Tibial nerve (tissue), 4 donors: Measurements from ENCODE around the gene ACTA1.

ENCODE experiments used
- EP300 ChIP-seq, 2 donors: sonication (generic); formaldehyde crosslinking; IDR thresholded peaks; one replicate each; pipeline ENCODE4 v1.6.1; 2017; ENCODE audit warnings: antibody characterized with exemption in 2 of 2, mild to moderate bottlenecking in 1 of 2
- POLR2A ChIP-seq, 2 donors: fragments of 450-650 bp; IDR thresholded peaks; one replicate each; pipeline ENCODE4 v1.6.1; 2017; ENCODE audit warnings: antibody characterized with exemption in 2 of 2, mild to moderate bottlenecking in 2 of 2, moderate library complexity in 2 of 2
- TF ChIP-seq, protein P1 (sequence below), 5 experiments: fragments of 200-600 bp in 3 of 5; fragments of 450-650 bp in 2 of 5; sonication (generic) in 3 of 5; IDR thresholded peaks; one replicate each; pipeline ENCODE4 v1.5.1; 2016 to 2019; ENCODE audit warnings: antibody characterized with exemption in 5 of 5, mild to moderate bottlenecking in 3 of 5, moderate library complexity in 2 of 5

DNA sequence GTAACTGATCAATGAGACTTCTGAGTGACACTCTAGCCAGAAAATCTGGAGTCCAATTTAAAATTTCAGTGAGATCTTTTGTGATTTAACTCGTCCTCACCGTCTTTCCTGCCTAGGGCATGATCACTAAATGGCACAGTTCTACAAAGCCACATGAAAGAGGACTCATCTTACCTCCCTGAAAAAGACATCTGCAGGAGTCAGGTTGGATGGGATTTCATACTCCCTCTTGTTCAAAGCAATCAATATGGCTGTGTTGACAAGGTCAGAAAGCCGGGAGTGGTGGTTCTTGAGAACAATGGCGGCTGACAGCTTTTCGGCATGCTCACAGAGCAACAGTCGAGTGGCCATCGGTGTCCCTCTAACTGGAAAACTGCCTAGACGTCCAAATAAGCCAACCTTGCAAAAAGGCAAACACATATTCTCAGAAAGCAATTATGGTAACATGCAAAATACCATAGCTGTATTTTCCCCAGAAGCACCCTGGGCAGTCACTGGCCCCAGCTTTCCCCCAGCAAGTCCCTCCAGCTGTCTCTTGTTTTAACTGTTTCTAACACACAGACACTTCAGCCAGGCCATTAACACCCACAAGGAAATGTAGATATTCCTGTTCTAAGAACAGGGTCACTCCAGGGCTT is 36.6 kb upstream of the ACTA1 start:
- TF ChIP-seq, protein P1, sequence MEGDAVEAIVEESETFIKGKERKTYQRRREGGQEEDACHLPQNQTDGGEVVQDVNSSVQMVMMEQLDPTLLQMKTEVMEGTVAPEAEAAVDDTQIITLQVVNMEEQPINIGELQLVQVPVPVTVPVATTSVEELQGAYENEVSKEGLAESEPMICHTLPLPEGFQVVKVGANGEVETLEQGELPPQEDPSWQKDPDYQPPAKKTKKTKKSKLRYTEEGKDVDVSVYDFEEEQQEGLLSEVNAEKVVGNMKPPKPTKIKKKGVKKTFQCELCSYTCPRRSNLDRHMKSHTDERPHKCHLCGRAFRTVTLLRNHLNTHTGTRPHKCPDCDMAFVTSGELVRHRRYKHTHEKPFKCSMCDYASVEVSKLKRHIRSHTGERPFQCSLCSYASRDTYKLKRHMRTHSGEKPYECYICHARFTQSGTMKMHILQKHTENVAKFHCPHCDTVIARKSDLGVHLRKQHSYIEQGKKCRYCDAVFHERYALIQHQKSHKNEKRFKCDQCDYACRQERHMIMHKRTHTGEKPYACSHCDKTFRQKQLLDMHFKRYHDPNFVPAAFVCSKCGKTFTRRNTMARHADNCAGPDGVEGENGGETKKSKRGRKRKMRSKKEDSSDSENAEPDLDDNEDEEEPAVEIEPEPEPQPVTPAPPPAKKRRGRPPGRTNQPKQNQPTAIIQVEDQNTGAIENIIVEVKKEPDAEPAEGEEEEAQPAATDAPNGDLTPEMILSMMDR (IDR thresholded peaks at IDR 0.05), result no peak
- no peak for TF ChIP-seq POLR2A (IDR thresholded peaks at IDR 0.05)
- TF ChIP-seq EP300 (IDR thresholded peaks at IDR 0.05), result no peak
